ENCODE data around the gene LRRN2. TPM values are rescaled to one million over a fixed set of nuclear protein-coding genes. Genes with fewer than 3 reads are reported as not detected.

The LRRN2 gene
- total and polyA plus RNA-seq, 9 of the 15 experiments (the other 6 are each of a cell fraction or from before 2014, with no cell fraction given), result 0.05 TPM; not detected in 8

DNA sequence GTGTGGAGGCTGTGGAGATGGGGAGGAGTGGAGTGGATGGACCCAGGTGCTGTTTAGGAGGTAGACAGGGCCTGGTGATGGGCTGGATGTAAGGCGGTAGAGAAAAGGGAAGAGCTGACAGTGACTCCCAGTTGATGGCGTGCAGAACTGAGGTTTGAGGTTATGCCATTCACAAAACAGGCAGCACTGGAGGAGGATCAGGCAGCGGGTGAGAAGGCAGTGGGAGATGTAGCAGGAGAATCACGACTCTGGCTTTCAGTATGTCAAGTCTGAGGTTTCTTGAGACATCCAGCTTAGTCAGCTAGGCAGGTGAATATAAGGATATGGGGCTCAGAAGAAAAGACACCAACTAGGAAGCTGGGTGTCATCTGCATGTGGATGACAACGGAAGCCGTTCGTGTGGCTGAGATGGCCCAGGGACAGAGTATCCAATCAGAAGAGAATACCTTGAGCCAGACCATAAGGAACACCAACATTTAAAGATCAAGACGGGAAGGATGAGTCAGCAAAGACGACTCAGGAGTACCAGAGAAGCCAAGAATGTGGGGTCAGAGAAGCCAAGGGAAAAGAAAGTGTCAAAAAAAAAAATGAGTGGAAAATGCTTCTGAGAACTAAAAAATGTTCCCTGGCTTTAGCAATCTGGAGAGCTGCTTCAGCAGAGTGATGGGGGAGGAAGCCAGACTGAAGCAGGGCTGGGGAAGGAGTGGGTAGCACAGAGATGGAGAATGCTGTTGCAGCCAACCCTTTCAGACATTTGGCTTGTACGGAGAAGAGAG lies 15.2 kb downstream of the LRRN2 start (continued):
- no peak for TF ChIP-seq BCLAF1 (IDR thresholded peaks at IDR 0.05; ENCODE audit: borderline replicate concordance in 1 of 2, control insufficient read depth in 1 of 2, low read depth in 2 of 2, low read length in 1 of 2)
- TF ChIP-seq, protein P1, sequence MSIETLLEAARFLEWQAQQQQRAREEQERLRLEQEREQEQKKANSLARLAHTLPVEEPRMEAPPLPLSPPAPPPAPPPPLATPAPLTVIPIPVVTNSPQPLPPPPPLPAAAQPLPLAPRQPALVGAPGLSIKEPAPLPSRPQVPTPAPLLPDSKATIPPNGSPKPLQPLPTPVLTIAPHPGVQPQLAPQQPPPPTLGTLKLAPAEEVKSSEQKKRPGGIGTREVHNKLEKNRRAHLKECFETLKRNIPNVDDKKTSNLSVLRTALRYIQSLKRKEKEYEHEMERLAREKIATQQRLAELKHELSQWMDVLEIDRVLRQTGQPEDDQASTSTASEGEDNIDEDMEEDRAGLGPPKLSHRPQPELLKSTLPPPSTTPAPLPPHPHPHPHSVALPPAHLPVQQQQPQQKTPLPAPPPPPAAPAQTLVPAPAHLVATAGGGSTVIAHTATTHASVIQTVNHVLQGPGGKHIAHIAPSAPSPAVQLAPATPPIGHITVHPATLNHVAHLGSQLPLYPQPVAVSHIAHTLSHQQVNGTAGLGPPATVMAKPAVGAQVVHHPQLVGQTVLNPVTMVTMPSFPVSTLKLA (conservative IDR thresholded peaks at IDR 0.05), result no peak
- TF ChIP-seq PHF21A (IDR thresholded peaks at IDR 0.05; ENCODE audit: borderline replicate concordance, low read depth), result no peak
- no peak for TF ChIP-seq SRSF7 (optimal IDR thresholded peaks at IDR 0.05; ENCODE audit: low read depth, low read length)
- TF ChIP-seq PURB (CRISPR knock-in tag; IDR thresholded peaks at IDR 0.05; ENCODE audit: low read depth), result no peak
- TF ChIP-seq RFX1 (IDR thresholded peaks at IDR 0.05), result no peak
- TF ChIP-seq, protein P2, sequence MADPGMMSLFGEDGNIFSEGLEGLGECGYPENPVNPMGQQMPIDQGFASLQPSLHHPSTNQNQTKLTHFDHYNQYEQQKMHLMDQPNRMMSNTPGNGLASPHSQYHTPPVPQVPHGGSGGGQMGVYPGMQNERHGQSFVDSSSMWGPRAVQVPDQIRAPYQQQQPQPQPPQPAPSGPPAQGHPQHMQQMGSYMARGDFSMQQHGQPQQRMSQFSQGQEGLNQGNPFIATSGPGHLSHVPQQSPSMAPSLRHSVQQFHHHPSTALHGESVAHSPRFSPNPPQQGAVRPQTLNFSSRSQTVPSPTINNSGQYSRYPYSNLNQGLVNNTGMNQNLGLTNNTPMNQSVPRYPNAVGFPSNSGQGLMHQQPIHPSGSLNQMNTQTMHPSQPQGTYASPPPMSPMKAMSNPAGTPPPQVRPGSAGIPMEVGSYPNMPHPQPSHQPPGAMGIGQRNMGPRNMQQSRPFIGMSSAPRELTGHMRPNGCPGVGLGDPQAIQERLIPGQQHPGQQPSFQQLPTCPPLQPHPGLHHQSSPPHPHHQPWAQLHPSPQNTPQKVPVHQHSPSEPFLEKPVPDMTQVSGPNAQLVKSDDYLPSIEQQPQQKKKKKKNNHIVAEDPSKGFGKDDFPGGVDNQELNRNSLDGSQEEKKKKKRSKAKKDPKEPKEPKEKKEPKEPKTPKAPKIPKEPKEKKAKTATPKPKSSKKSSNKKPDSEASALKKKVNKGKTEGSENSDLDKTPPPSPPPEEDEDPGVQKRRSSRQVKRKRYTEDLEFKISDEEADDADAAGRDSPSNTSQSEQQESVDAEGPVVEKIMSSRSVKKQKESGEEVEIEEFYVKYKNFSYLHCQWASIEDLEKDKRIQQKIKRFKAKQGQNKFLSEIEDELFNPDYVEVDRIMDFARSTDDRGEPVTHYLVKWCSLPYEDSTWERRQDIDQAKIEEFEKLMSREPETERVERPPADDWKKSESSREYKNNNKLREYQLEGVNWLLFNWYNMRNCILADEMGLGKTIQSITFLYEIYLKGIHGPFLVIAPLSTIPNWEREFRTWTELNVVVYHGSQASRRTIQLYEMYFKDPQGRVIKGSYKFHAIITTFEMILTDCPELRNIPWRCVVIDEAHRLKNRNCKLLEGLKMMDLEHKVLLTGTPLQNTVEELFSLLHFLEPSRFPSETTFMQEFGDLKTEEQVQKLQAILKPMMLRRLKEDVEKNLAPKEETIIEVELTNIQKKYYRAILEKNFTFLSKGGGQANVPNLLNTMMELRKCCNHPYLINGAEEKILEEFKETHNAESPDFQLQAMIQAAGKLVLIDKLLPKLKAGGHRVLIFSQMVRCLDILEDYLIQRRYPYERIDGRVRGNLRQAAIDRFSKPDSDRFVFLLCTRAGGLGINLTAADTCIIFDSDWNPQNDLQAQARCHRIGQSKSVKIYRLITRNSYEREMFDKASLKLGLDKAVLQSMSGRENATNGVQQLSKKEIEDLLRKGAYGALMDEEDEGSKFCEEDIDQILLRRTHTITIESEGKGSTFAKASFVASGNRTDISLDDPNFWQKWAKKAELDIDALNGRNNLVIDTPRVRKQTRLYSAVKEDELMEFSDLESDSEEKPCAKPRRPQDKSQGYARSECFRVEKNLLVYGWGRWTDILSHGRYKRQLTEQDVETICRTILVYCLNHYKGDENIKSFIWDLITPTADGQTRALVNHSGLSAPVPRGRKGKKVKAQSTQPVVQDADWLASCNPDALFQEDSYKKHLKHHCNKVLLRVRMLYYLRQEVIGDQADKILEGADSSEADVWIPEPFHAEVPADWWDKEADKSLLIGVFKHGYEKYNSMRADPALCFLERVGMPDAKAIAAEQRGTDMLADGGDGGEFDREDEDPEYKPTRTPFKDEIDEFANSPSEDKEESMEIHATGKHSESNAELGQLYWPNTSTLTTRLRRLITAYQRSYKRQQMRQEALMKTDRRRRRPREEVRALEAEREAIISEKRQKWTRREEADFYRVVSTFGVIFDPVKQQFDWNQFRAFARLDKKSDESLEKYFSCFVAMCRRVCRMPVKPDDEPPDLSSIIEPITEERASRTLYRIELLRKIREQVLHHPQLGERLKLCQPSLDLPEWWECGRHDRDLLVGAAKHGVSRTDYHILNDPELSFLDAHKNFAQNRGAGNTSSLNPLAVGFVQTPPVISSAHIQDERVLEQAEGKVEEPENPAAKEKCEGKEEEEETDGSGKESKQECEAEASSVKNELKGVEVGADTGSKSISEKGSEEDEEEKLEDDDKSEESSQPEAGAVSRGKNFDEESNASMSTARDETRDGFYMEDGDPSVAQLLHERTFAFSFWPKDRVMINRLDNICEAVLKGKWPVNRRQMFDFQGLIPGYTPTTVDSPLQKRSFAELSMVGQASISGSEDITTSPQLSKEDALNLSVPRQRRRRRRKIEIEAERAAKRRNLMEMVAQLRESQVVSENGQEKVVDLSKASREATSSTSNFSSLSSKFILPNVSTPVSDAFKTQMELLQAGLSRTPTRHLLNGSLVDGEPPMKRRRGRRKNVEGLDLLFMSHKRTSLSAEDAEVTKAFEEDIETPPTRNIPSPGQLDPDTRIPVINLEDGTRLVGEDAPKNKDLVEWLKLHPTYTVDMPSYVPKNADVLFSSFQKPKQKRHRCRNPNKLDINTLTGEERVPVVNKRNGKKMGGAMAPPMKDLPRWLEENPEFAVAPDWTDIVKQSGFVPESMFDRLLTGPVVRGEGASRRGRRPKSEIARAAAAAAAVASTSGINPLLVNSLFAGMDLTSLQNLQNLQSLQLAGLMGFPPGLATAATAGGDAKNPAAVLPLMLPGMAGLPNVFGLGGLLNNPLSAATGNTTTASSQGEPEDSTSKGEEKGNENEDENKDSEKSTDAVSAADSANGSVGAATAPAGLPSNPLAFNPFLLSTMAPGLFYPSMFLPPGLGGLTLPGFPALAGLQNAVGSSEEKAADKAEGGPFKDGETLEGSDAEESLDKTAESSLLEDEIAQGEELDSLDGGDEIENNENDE (IDR thresholded peaks at IDR 0.05; ENCODE audit: low read depth, low read length), result no peak
- TF ChIP-seq HOMEZ (CRISPR knock-in tag; IDR thresholded peaks at IDR 0.05), result no peak

All from K562 (cell line).